ENCODE results near the gene CLRN1. TPM values are rescaled to one million over a fixed set of nuclear protein-coding genes. Genes with fewer than 3 reads are reported as not detected.

CLRN1 gene, protein sequence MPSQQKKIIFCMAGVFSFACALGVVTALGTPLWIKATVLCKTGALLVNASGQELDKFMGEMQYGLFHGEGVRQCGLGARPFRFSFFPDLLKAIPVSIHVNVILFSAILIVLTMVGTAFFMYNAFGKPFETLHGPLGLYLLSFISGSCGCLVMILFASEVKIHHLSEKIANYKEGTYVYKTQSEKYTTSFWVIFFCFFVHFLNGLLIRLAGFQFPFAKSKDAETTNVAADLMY
- total RNA-seq: not detected in 2 replicates

DNA sequence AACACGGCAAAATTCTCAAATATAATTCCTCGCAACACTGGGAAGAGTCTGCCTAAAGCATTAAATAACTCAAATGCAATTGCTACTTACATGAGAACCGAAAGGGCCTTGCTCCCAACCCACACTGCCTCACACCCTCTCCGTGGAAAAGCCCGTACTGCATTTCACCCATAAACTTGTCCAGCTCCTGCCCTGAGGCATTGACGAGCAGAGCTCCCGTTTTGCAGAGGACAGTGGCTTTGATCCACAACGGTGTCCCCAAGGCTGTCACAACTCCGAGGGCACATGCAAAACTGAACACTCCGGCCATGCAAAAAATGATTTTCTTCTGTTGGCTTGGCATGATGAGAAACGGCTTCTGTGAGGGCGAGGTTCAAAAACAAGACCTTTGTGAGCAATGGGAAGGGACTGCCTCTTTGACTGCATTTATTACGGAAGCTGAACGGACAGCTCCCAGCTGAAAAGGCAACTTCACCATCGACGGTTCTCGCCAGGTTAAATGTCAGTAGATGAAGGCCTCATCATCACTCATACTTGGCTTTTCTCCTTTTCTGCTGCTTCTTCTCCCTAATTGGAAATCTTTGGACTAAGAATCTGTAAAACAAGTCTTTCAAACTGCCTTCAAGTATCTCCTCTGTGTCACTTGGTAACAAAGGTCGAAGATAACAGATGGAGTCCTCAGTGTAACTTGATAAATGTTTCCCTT, at the start of gene CLRN1:
Gene CLRN1 (minus strand): TSS at position 362 of the 706 bp plus-strand sequence. CDS start 19 bp downstream, at position 343.
- DNase-seq (ENCODE audit: low read depth): no peak
- TF ChIP-seq, protein P1, sequence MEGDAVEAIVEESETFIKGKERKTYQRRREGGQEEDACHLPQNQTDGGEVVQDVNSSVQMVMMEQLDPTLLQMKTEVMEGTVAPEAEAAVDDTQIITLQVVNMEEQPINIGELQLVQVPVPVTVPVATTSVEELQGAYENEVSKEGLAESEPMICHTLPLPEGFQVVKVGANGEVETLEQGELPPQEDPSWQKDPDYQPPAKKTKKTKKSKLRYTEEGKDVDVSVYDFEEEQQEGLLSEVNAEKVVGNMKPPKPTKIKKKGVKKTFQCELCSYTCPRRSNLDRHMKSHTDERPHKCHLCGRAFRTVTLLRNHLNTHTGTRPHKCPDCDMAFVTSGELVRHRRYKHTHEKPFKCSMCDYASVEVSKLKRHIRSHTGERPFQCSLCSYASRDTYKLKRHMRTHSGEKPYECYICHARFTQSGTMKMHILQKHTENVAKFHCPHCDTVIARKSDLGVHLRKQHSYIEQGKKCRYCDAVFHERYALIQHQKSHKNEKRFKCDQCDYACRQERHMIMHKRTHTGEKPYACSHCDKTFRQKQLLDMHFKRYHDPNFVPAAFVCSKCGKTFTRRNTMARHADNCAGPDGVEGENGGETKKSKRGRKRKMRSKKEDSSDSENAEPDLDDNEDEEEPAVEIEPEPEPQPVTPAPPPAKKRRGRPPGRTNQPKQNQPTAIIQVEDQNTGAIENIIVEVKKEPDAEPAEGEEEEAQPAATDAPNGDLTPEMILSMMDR (conservative IDR thresholded peaks at IDR 0.05; ENCODE audit: low read depth, low read length): no peak
- no peak within 1 kb of the TSS for H3K4me3 ChIP-seq (ENCODE audit: low read depth, low read length)

DNA sequence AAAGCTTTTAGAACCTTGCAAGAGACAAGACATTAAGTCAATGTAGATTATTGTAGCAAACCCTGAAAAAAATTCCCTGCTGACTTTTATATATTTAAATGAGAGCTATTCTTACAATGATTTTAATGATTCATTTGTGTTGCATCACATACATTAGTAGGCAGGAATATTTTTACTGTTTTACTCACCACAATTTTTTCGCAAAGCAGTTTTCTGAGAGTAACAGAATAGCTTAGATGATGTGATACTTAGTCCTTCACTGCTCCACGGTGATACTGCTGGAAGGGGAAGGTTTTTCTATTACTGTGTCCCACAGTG, 43.9 kb upstream of the CLRN1 start:
- TF ChIP-seq, protein P1 (conservative IDR thresholded peaks at IDR 0.05; ENCODE audit: low read depth, low read length): no peak
- no peak for DNase-seq (ENCODE audit: low read depth)
- no peak overlapping the region for H3K4me3 ChIP-seq (ENCODE audit: low read depth, low read length)

DNA sequence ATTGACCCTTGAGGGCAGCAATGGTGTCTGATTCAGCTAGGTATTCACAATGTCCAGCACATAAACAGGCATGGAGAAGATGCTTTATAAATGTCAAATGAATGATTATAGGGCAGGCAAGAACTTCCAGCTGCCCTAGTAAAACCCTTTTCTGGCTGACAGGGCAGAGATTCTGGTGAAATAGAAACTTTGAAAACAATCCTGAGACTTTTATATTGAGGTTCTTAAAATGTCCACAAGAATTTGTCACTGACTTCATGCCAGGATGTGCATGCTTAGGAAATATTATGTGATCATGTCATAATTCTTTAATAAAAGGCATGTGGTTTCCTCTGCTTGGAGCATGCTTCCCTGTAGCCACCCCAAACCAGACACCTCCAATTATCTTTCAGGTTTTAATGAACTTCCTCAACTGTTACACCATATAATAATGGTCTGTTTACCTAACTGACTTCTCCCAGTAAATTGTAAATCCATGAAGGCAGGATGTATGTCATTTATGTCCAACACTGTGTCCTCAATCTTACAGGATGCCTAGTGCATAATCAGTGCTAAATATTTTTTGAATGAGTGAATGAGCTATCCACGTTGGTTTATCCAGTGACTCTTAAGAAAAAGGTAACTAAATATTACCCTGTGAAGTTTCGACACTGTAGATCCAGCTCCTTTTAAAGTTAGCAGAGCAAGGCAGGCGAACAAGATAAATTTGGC, 43.4 kb upstream of the CLRN1 start:
- no peak overlapping the region for H3K4me3 ChIP-seq (ENCODE audit: low read depth, low read length)
- no peak for DNase-seq (ENCODE audit: low read depth)
- TF ChIP-seq, protein P1 (conservative IDR thresholded peaks at IDR 0.05; ENCODE audit: low read depth, low read length): no peak

DNA sequence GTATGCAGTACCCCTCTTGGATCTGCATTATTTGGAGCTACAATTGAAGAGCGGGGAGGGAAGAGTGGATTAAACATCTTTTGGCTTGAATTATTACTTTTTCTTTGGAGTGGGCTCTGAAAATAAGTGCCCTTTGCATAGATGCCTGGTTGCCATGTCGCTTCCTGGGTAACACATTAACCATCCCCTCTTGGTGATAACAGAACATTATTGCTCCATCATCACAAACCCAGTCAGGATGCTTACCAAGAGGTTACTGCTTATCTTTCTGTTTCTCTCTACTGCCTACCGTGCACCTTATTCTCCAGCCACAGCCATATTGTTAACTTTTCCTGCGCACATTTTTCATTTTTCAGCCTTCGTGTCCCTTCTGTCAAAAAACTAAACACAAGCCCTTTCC, 42.7 kb upstream of the CLRN1 start:
- H3K4me3 ChIP-seq (ENCODE audit: low read depth, low read length): no peak overlapping the region
- no peak for DNase-seq (ENCODE audit: low read depth)
- TF ChIP-seq, protein P1 (conservative IDR thresholded peaks at IDR 0.05; ENCODE audit: low read depth, low read length): no peak

DNA sequence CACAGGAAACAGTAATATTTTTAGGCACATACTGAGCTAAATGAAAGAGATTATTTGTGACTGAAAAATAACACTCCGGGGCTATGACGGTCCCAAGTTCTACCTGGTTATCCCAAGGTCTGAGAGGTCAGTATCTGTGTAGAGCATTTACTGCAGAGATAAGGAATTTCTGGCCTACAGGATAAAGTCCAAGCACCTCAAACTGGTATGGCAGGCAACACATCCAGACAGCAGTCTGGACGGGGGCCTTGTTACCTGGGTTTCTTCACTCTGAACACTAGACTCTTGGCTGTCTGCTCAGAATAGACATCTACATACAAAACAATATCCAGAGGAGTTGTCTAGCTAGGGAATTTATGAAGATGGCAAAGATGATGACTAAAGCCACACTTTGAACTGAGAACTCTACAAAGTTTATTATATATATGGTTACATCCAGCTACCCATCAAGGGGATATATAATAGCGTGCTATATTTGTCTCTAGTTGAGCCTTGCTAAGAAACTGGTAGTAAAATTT, 42.0 kb upstream of the CLRN1 start:
- DNase-seq (ENCODE audit: low read depth): no peak
- TF ChIP-seq, protein P1 (conservative IDR thresholded peaks at IDR 0.05; ENCODE audit: low read depth, low read length): no peak
- no peak overlapping the region for H3K4me3 ChIP-seq (ENCODE audit: low read depth, low read length)

DNA sequence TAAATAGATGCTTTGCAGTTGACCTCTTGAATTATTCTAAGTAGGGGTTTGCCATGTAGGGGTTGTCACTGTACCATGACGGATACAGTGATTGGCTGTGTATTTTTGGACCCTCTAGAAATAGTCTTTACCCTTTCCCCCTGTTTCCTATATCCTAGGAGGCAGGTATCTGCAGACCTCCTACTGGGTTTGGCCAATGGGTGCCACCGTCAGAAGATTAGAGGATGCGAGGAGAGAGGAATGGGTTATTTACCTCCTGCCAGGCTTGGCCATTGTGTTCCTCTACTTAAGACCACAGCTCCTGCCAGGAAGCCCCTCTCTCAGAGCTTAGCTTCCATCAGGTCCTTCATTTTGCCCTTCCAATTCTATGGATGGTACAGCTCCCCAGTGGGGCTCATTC, 40.2 kb upstream of the CLRN1 start:
- H3K4me3 ChIP-seq (ENCODE audit: low read depth, low read length): no peak overlapping the region
- DNase-seq (ENCODE audit: low read depth): no peak
- TF ChIP-seq, protein P1 (conservative IDR thresholded peaks at IDR 0.05; ENCODE audit: low read depth, low read length): no peak
